ENCODE results near the gene CCDC51. TPM values are rescaled to one million over a fixed set of nuclear protein-coding genes. Genes with fewer than 3 reads are reported as not detected.
"Not testable (repeated sequence)": the region's sequence is repeated elsewhere in the genome, so short reads cannot be mapped to it uniquely, and the experiment has no call there.

Gene CCDC51
- polyA plus RNA-seq, 4 donors, result 11.1 to 22.6 (median 21.7) TPM

DNA sequence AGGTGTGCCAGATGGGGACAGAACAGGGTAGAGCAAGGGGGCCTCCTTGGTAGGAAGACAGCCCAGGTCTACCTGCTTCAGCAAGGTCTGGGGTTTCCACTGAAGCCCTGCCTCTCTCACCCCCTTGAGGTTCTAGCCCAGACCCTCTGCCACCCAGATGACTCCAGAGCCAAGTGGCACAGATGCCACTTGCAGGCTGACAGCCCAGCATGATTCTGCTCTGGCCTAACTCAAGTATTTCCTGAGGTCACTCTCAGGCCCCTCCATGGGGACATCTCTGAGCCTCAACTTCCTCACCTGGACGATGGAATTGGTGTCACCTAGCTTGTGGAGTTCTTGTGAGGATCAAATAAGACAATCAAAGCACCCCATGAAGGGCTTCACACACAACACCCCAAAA lies 33.9 kb downstream of the CCDC51 start:
- DNase-seq (no peak), FAIRE-seq (no peak)
- H3K9me3 ChIP-seq (ENCODE audit: control insufficient read depth in 2 of 2, insufficient read depth in 1 of 2, low read depth in 1 of 2, low read length in 1 of 2), result no peaks in the 10 kb centered on the region
- H3K4me3 ChIP-seq (ENCODE audit: low read depth in 1 of 3, low read length in 3 of 3), result no peak overlapping the region
- no peaks in the 10 kb centered on the region for H3K4me1 ChIP-seq (ENCODE audit: control insufficient read depth in 3 of 3, insufficient read depth in 2 of 3, low read depth in 1 of 3, low read length in 2 of 3)
- WGBS, 3 donors, result 54 to 80% (median 63%) methylated on average over 1 of the region's 1 CpG
- H3K27ac ChIP-seq (ENCODE audit: low read depth in 1 of 3, low read length in 2 of 3), result no peak overlapping the region
- peaks cover 0 to 91% (median 12%) of the 10 kb centered on the region in 3 donors for H3K36me3 ChIP-seq (ENCODE audit: control insufficient read depth in 3 of 3, insufficient read depth in 2 of 3, low read depth in 1 of 3, low read length in 3 of 3)
- H3K27me3 ChIP-seq (ENCODE audit: control insufficient read depth in 3 of 3, insufficient read depth in 3 of 3, low read length in 3 of 3), result no peaks in the 10 kb centered on the region

DNA sequence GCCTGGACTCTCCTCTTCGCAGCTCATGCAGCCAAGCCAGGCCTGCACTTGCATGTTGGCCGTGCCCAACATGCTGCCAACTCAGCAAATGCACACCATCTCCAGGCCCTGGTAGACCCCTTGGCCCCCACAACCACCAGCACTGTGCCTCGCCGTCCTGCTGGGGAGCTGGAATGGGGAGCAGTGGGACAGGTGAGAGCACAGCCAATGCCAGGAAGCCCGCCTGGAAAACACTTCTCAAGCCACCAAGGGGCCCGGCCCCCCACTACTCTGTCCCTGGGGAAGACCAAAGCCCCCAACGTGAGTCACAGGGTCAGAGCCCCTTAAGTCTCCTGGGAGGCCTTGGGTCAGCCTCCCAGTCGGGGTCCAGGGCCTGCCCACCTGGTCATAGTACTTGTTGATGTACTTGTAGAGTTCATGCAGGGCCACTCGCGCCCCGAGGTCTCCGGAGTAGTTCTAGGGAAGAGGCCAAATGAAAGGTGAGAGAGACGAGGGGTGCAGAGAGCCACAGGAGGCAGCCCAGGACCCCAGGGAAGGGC lies 34.5 kb downstream of the CCDC51 start:
- Histone ChIP-seq H3K9me3 (ENCODE audit: control insufficient read depth in 2 of 2, insufficient read depth in 1 of 2, low read depth in 1 of 2, low read length in 1 of 2) (no peaks in the 10 kb centered on the region), H3K27me3 (ENCODE audit: control insufficient read depth in 3 of 3, insufficient read depth in 3 of 3, low read length in 3 of 3) (no peaks in the 10 kb centered on the region), H3K4me3 (ENCODE audit: low read depth in 1 of 3, low read length in 3 of 3) (no peak overlapping the region), H3K4me1 (ENCODE audit: control insufficient read depth in 3 of 3, insufficient read depth in 2 of 3, low read depth in 1 of 3, low read length in 2 of 3) (no peaks in the 10 kb centered on the region), H3K27ac (ENCODE audit: low read depth in 1 of 3, low read length in 2 of 3) (no peak overlapping the region), H3K36me3 (ENCODE audit: control insufficient read depth in 3 of 3, insufficient read depth in 2 of 3, low read depth in 1 of 3, low read length in 3 of 3) (peaks cover 0 to 87% (median 11%) of the 10 kb centered on the region in 3 donors)
- DNase-seq (no peak), FAIRE-seq (no peak)
- 83 to 87% (median 86%) methylated on average over 13 of the region's 13 CpGs for WGBS, 3 donors

DNA sequence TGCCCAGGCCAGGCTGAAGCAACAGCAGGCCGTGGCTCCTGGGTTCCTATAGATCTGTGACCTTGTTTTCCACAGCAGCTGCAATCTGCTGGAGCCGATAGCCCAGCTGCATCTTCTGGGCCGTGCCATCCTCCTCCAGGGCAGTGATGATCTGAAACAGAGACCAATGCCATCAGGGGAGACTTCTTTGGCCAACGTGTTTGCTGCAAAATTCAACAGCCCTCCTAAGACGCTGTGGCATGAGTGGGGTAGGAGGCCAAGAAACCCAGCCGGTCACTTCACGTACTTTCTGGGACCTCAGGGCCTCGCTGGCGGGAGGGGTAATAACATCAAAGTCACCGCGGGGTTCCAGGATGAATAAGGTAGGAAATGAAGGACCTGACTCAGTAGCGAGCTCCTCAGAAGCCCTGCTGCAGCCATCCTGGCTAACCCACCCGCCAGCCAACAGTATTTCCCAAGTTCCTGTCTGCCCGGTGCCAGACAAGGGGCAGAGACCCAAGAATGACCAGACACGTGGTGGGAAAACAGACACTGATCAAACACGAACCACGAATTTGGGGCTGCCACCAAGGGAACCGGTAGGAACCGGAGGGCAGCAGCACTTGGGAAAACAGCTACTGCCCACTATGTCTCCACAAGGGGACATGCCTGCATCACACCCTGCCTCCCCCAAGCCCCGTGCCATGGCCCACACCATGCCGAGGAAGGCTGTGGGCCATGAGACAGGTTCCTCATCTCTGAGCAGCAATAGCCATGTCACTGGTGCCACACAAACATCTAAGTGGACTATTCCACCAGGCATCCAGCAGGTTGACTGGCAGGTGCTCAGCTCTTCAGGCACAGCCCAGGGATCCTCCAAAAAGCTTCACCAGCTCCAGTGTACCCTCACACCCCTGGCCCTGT lies 35.2 kb downstream of the CCDC51 start:
- FAIRE-seq (no peak), DNase-seq (no peak)
- no peak overlapping the region for H3K4me3 ChIP-seq (ENCODE audit: low read depth in 1 of 3, low read length in 3 of 3)
- no peaks in the 10 kb centered on the region for H3K9me3 ChIP-seq (ENCODE audit: control insufficient read depth in 2 of 2, insufficient read depth in 1 of 2, low read depth in 1 of 2, low read length in 1 of 2)
- no peaks in the 10 kb centered on the region for H3K27me3 ChIP-seq (ENCODE audit: control insufficient read depth in 3 of 3, insufficient read depth in 3 of 3, low read length in 3 of 3)
- H3K27ac ChIP-seq (ENCODE audit: low read depth in 1 of 3, low read length in 2 of 3), result no peak overlapping the region
- WGBS, 3 donors, result 80 to 83% (median 83%) methylated on average over 21 of the region's 21 CpGs
- H3K4me1 ChIP-seq (ENCODE audit: control insufficient read depth in 3 of 3, insufficient read depth in 2 of 3, low read depth in 1 of 3, low read length in 2 of 3), result no peaks in the 10 kb centered on the region
- H3K36me3 ChIP-seq (ENCODE audit: control insufficient read depth in 3 of 3, insufficient read depth in 2 of 3, low read depth in 1 of 3, low read length in 3 of 3), result peaks cover 0 to 81% (median 11%) of the 10 kb centered on the region in 3 donors

DNA sequence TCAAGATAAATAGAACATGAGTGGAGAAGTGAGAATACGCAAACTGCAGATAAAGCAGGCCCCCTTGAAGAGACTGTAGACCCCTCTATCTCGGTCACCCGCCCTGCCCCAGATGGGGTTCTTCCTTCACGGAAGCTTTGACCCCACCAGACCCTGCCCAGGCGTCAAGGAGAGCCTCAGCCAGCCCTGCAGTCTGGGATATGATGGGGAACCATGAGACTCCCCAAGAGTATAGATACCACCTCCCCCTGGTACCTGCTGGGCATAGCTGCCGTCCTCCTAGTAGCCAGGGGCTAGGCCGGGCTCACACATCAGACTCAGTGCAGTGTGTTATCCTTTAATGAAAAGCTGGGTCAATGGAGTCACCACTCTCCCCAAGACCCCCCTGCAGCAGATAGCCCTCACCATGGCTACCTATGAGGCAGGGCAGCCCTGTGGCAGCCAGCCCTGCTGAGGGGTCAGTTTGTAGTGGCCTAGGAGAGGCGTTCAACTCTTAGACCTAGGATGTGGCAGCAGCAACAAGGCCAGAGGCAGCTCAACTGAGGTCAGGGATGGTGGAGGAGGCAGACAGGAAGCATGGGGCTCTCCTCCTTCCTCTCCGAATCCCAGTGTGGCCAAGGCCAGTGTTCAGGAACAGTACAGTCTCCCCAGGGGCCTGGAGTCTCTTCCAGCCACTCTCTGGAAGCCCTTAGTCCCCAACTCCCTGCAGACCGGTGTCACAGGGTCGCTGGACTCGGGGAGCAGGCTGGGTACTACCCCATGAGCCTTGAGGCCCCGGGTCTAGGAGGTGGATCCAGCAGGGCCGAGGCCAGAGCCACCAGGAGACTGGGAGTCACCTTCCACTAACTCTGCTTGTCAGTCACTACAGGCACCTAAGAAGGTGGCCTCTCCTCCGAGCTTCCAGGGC lies 36.1 kb downstream of the CCDC51 start:
- DNase-seq (no peak), FAIRE-seq (no peak)
- H3K9me3 ChIP-seq (ENCODE audit: control insufficient read depth in 2 of 2, insufficient read depth in 1 of 2, low read depth in 1 of 2, low read length in 1 of 2), result no peaks in the 10 kb centered on the region
- no peak overlapping the region for H3K27ac ChIP-seq (ENCODE audit: low read depth in 1 of 3, low read length in 2 of 3)
- no peaks in the 10 kb centered on the region for H3K4me1 ChIP-seq (ENCODE audit: control insufficient read depth in 3 of 3, insufficient read depth in 2 of 3, low read depth in 1 of 3, low read length in 2 of 3)
- no peaks in the 10 kb centered on the region for H3K27me3 ChIP-seq (ENCODE audit: control insufficient read depth in 3 of 3, insufficient read depth in 3 of 3, low read length in 3 of 3)
- peaks cover 0 to 72% (median 10%) of the 10 kb centered on the region in 3 donors for H3K36me3 ChIP-seq (ENCODE audit: control insufficient read depth in 3 of 3, insufficient read depth in 2 of 3, low read depth in 1 of 3, low read length in 3 of 3)
- whole genome bisulfite sequencing, 3 donors, result 83 to 92% (median 86%) methylated on average over 15 of the region's 15 CpGs
- no peak overlapping the region for H3K4me3 ChIP-seq (ENCODE audit: low read depth in 1 of 3, low read length in 3 of 3)

DNA sequence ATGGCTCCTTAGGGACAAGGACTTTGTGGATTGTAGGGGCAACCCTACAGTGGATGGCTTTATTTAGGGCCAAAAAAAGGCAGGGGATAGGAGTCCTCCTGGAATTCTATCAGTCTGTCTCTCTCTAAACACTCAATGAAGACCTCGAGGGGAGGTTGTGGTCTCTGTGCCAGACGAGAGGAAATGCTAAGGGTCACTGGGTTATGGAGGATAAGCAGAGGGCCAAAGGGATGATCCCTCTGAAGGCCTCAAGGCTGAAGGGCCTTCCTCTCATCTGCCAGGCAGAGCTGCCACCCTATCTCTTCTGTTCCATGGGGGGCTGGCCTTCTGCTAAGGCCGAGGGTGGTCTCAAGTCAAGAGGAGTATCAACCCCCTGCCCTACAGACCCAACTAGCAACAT lies 37.0 kb downstream of the CCDC51 start:
- H3K27ac ChIP-seq (ENCODE audit: low read depth in 1 of 3, low read length in 2 of 3), result peak overlapping the region in 1 of 3 donors; percentile 75
- no peak for DNase-seq
- H3K9me3 ChIP-seq (ENCODE audit: control insufficient read depth in 2 of 2, insufficient read depth in 1 of 2, low read depth in 1 of 2, low read length in 1 of 2), result no peaks in the 10 kb centered on the region
- no peak overlapping the region for H3K4me3 ChIP-seq (ENCODE audit: low read depth in 1 of 3, low read length in 3 of 3)
- H3K27me3 ChIP-seq (ENCODE audit: control insufficient read depth in 3 of 3, insufficient read depth in 3 of 3, low read length in 3 of 3), result no peaks in the 10 kb centered on the region
- 57 to 73% (median 64%) methylated on average over 3 of the region's 3 CpGs for WGBS, 3 donors
- H3K36me3 ChIP-seq (ENCODE audit: control insufficient read depth in 3 of 3, insufficient read depth in 2 of 3, low read depth in 1 of 3, low read length in 3 of 3), result peaks cover 0 to 64% (median 7%) of the 10 kb centered on the region in 3 donors
- FAIRE-seq, result no peak
- H3K4me1 ChIP-seq (ENCODE audit: control insufficient read depth in 3 of 3, insufficient read depth in 2 of 3, low read depth in 1 of 3, low read length in 2 of 3), result no peaks in the 10 kb centered on the region

DNA sequence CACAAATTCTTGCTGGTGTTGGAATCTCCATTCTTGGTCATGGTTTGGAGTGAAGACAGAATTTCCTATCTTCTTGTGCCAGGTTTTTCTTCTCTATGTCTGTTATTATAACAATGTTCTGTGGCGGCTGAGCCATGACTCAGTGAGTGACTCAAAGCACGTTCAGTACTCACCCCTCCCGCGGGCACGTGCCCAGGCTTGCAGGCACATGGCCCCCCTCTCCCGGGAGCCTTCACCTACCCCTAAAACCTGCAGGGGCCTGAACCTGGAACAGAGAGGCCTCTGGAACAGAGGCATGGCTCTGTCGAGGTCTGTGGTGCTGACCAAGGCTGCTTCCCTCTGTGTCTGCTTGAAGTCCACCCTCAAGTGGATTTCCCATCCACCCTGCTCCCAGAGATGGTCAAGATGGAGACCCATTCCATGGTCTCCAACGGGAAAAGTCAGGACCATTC lies 37.6 kb downstream of the CCDC51 start:
- Histone ChIP-seq H3K9me3 (ENCODE audit: control insufficient read depth in 2 of 2, insufficient read depth in 1 of 2, low read depth in 1 of 2, low read length in 1 of 2) (no peaks in the 10 kb centered on the region), H3K4me1 (ENCODE audit: control insufficient read depth in 3 of 3, insufficient read depth in 2 of 3, low read depth in 1 of 3, low read length in 2 of 3) (no peaks in the 10 kb centered on the region), H3K27ac (ENCODE audit: low read depth in 1 of 3, low read length in 2 of 3) (peak overlapping the region in 2 of 3 donors; percentile 48 to 75), H3K27me3 (ENCODE audit: control insufficient read depth in 3 of 3, insufficient read depth in 3 of 3, low read length in 3 of 3) (no peaks in the 10 kb centered on the region), H3K4me3 (ENCODE audit: low read depth in 1 of 3, low read length in 3 of 3) (no peak overlapping the region), H3K36me3 (ENCODE audit: control insufficient read depth in 3 of 3, insufficient read depth in 2 of 3, low read depth in 1 of 3, low read length in 3 of 3) (peaks cover 0 to 58% (median 7%) of the 10 kb centered on the region in 3 donors)
- no peak for FAIRE-seq
- DNase-seq, result no peak
- 47 to 56% (median 49%) methylated on average over 8 of the region's 8 CpGs for WGBS, 3 donors

DNA sequence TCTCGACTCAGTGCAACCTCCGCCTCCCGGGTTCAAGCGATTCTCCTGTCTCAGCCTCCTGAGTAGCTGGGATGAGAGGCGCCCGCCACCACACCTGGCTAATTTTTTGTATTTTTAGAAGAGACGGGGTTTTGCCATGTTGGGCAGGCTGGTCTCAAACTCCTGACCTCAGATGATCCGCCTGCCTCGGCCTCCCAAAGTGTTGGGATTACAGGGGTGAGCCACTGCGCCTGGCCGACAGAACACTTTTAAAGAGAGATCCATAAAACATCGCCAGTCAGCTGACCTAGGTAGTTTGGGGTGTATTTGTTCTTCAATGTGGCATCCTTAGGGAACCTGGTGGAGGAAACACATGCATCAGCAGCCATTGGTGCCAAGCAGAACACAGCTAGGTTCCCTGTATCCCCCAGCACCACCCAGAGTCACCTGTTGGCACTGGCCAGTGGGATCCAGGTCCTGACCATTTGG lies 38.5 kb downstream of the CCDC51 start:
- not testable (repeated sequence) for FAIRE-seq, DNase-seq
- peak overlapping the region in 2 of 3 donors; percentile 36 to 38 for H3K27ac ChIP-seq (ENCODE audit: low read depth in 1 of 3, low read length in 2 of 3)

More for the DNA sequence above, 38.5 kb downstream of the CCDC51 start:
- not testable (repeated sequence) for H3K4me1 ChIP-seq (ENCODE audit: control insufficient read depth in 3 of 3, insufficient read depth in 2 of 3, low read depth in 1 of 3, low read length in 2 of 3); H3K9me3 ChIP-seq (ENCODE audit: control insufficient read depth in 2 of 2, insufficient read depth in 1 of 2, low read depth in 1 of 2, low read length in 1 of 2); H3K27me3 ChIP-seq (ENCODE audit: control insufficient read depth in 3 of 3, insufficient read depth in 3 of 3, low read length in 3 of 3); H3K4me3 ChIP-seq (ENCODE audit: low read depth in 1 of 3, low read length in 3 of 3)
- H3K36me3 ChIP-seq (ENCODE audit: control insufficient read depth in 3 of 3, insufficient read depth in 2 of 3, low read depth in 1 of 3, low read length in 3 of 3), result peaks cover 0 to 50% (median 7%) of the 10 kb centered on the region in 3 donors
- WGBS, 3 donors, result 90 to 91% (median 90%) methylated on average over 12 of the region's 12 CpGs
